Stimulated activated CD4-positive, alpha-beta T cell treated with anti-CD3 and anti-CD28 coated beads, TNF-alpha, amount 100 ng/mL, for 24 hours (primary cell): ENCODE measurements around the gene AHCY.
A peak's percentile ranks its signal among the peaks of the same experiment; 100 is the strongest.

Experiments used
- DNase-seq, 3 experiments: peaks; one replicate each; pipeline ENCODE4 v3.0.0-alpha.2; 2020; ENCODE audit warnings: low read depth in 3 of 3

The AHCY gene

DNA sequence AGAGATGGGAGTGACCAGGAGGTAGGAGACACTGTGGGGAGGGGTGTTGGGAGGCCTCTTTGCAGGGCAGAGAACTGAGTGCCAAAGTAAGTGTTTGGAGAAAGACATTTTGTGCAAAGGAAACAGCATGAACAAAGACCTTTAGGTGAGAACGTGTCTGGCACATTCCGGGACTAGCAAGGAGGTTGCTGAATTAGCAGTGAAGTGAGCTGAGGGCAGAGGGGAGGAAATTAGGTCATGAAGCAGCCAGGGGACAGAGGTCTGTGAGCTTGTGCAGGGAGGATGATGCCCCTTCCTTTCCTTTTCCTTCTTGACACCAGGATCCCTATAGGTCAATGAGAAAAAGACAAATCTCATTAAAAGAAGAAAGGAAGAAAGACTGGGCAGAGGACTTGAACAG lies 21.4 kb upstream of the AHCY start:
- DNase-seq: no peak

DNA sequence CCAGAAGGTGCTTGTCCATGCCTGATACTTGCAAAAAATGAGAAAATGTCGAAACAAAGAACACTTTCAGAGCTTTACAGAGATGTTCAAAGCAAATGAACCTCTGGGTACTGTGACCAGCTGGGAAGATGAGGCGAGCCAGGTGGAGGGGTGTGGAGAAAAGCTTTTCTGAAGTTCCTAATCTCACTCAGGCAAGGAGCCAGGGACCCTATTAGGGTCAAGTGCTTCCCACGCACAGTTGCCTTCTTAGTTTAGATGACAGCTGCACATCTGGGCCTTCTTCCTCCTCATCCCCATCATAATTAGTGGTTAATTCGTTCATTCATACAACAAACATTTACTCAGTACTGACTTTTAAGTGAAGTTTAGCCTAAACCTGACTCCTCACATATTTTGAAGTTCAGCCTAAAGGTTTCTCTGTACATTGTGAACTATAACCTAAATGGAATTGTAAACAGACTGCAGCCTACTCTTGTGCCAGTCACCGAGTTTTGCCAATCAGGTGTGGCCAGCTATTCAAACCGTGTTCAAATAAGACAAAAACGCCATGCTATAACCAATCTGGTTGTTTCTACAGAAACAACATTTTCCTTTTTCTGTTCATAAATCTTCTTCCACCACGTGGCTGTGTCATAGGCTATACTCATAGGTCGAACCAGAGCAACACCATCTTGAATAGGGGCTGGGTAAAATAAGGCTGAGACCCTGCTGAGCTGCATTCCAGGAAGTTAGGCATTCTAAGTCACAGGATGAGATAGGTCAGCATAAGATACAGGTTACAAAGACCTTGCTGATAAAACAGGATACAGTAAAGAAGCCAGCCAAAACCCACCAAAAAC lies 19.3 kb upstream of the AHCY start:
- DNase-seq: no peak

DNA sequence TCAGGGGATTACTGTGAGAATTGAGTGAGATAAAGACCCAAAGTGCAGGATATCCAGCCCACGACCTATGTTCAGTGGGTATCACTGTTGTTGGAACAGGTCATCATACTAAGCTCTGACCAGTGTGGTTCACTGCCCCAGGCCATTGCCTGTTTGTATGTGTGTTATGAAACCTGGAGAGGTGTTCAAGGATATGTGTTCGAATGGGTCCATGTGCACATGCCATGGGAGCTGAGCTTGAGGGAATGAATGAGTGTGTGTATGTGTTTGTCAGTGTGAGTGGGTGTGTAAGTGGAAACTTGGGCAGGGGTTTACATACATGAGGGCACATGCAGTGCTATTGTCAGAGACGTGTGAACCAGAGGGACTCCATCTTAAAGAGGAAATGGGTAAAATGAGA lies 17.7 kb upstream of the AHCY start:
- DNase-seq: no peak

DNA sequence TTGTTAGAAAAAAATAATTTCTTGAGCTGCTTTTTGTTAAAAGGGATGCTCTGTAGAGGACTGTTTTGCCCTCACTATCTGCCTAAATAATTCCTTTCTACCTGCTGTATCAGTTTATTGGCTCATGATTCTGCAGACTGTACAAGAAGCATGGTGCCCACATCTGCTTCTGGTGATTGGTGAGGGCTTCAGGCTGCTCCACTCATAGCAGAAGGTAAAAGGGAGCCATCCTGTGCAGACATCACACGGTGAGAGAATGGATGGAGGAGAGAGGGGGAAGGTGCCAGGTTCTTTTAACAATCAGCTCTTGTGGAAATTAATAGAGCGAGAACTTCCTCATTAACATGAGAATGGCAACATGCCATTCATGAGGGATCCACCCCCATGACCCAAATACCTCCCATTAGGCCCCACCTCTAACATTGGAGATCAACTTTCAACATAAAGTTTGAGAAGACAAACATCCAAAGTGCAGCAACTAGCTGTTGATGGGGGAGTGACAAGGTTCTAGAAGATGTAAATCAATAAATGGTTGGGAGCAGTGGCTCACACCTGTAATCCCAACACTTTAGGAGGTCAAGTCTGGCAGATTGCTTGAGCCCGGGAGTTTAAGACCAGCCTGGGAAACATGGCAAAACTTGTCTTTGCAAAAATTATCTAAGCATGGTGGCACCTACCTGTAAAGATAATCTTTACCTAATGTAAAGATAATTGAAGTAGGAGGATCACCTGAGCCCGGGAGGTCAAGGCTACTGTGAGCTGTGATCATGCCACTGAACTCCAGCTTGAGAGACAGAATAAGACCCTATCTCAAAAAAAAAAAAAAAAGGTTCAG lies 15.7 kb upstream of the AHCY start:
- no peak for DNase-seq

DNA sequence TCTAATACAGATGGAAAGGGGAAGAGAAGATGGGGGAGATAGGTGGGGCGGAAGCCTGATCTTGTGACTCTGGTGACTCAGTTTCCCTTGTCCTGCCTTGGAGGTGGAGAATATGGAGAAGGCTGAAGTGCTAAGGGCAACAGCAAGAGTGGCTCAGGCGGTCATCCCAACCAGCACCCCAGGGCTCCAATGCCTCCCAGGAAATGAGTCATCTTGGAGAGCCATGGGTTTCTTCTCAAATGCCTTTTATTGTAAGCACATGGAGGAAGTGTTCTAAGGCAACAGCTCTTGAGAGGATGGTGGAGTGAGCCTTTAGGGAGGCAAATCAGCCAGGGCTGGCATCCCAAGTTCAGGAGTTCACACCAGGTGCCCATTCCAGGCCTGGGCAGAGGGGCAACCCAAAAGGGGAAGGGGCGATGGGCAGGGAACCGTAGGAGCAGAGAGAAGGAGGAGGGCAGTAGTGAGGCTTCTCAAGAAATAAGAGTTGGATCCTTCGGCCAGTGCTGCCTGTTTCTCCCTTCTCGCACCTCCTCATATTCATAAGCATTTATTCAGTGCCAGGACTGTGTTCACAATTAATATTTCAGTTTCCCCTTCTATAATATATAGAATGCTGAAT lies 13.2 kb upstream of the AHCY start:
- DNase-seq: no peak

DNA sequence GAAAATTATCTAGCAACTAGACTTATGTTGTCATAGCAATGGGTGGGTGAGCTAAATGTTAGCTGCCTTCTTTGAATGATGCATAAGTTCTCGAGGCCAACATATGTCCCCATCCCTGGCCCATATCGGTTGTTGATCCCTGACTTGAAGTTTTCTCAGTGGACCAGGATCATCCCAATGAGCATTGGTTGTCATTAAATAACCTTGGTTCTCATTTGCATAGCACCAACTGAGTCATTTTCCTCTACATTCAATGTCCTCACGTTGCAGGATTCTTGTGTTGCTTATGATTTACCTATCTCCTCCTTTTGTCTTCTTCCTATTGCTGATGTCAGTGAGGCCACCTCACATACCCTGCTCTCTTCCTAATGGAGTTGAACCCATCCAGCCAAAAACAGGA lies 12.1 kb upstream of the AHCY start:
- DNase-seq: no peak

DNA sequence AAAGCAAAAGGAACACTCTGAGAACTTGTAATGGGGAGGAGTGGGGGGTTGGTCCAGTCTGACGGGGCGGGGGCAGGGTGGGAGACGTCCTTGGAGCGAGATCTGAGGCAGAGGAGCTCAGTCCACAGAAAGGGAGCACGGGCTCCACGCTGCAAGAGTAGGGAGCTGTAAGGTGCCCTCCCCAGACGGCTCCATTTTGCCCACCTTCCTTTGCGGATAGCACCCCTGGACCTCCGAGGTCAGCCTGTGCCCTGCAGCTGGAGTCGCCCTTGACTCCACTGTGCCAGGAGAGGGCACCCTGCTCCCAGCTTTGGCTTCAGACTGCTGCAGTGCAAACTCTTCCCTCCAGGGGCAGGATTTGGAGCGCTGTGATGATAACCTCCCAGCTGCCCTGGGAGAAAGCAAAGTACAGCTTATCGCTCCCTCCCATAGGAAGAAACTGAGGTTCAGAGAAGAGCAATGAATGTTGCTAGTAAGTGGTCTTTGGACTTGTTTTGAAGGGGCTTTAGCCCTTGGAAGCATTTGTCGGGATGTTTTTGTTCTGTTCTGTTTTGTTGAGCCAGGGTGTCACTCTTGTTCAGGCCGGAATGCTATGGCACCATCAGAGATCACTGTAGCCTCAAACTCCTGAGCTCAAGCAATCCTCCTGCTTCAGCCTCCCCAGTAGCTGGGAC lies 9.5 kb upstream of the AHCY start:
- DNase-seq: peak; percentile 74 to 85 (median 80)

DNA sequence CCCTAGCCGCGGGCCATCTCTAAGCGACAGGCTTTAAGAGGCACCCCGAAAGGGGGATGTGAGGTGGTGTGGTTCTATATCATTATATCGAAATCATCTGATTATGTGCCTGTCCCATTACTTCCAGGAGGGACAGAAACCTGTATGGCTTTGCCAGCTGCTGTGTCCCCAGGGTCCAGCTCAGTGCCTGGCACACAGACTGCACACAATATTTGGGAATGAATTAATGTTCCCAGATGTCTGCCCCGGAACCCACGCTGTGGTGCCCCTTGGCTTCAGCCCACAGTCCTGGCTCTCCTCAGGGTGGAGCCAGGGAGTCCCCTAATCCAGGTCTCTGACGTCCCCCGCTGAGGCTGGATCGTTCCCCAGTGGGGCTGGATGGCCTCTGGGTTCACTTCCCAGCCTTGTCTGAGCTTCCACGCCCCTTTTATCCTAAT lies 8.9 kb upstream of the AHCY start:
- no peak for DNase-seq

DNA sequence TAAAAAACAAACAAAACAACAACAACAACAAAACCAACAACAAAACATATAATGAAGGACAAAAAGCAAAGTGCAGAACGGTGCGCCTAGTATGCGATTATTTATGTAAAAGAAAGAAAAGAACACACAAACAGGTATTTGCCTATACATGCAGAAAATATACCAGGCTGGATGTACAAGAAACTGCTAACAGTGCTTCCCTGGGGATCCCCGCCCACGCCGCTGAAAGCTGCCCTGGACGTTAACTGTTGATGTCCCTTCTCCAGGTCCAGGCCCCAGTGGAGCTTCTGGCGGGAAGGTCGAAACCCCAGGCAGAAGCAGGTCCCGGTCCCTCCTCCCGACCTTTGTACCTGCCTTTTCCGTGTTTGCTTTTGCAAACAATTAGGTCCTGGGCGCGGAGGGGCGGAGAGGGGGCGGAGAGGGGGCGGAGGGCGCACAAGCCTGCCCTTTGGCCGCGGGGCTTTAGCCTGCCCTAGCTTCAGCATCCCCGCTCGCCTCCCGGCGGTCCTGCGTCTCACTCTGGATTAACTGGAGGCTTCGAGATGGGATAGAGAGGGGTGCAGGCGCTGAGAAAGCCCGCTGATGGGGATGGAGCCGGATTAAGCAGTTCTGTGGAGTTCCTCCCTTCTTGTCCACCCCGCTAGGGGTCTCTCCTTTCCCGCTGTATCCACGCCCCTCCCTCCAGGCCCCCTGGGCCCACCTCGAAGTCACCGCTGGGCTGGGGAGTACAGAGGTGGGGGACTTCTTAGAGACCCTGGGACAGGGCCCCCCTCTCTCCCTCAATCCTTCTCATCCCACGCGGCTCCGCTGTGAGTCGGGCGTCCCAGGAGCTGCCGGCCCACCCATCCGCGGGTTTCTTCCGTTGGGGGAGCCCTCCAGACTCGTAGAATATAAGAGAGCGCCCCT lies 8.2 kb upstream of the AHCY start:
- DNase-seq: no peak

DNA sequence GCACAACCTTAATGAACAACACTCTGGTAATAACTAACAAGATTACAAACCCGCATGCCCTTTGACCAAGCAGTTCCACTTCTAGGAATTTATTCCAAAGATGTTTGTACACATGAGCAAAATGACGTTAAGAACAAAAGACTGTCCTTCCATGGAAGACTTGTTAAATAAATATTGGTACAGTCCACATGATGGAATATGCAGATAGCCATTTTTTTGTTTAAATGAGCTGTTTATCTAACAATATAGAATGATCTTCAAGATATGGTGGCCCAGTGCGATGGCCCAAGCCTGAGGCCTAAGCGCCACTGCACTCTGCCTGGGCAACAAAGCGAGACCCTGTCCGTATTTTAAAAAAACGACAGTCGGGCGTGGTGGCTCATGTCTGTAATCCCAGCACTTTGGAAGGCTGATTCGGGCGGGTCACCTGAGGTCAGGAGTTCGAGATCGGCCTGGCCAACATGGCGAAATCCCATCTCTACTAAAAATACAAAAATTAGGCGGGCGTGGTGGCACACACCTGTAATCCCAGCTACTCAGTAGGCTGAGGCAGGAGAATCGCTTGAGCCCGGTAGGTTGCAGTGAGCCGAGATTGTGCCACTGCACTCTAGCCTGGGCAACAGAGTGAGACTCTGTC lies 7.4 kb upstream of the AHCY start:
- DNase-seq: no peak

DNA sequence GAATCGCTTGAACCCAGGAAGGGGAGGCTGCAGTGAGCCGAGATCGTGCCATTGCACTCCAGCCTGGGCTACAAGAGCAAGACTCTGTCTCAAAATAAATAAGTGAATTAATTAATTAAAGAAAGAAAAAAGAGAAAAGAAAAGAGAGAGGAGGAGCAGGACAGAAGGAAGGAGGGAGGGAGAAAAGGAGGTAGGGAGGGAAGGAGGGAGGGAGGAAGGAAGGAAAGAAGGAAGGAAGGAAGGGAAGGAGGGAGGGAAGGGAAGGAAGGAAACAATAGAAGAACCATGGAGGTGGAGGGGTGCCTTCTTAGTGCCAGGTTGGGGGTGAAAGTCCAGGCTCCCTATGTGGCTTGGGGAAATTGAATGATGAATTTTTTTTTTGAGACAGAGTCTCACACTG lies 6.5 kb upstream of the AHCY start:
- DNase-seq: no peak

DNA sequence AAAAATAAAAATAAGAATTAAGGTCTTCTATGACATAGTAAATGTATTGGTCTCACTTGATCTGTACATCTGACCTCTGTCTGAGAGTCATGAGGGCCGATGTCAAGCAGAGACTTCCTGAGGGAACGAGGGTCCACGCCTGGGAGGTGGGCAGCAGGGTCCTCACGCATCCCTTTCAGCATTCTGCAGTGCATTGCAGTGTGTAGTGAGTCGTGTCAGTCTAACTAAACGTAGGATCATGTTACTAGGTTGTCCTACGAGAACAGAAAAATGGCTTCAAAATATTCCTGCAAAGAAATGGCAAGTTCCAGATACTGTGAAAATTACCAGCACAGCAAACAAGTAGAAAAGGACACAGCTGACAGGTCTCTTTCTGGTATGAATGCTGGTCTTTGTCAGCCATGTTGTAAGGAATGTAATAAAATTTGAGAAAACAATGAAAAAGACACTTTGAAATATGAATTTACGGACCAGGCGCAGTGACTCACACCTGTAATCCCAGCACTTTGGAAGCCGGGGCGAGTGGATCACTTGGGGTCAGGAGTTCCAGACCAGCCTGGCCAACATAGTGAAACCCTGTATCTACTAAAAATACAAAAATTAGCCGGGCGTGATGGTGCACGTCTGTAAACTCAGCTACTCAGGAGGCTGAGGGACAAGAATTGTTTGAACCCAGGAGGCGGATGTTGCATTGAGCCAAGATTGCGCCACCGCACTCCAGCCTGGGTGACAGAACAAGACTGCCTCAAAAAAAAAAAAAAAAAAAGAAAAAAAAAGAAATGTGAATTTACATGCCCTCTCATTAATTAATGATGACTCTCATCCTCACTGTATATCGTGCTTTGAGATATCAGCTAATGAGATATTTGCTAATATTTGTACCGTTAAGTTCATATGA lies 2.4 kb upstream of the AHCY start:
- no peak for DNase-seq

DNA sequence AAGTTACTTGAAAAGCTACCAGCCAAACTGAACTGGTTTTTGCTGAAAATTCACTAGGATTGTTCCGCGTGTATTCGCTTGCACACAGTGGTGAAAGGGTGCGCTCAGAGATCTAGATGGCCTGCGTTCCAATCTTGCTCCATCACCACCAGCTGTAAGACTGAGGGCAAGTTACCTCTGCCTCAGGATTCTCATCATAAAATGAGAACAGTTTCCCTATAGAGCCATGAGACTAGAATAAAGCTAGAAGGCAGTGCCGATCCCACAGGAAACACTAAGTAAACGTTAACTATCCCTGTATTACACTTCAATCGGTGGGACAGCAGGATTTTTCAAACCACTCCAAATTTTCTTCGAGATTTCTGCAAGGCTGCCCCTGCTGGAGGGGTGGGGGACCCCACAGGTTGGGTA lies 838 bp downstream of the AHCY start:
- no peak for DNase-seq

DNA sequence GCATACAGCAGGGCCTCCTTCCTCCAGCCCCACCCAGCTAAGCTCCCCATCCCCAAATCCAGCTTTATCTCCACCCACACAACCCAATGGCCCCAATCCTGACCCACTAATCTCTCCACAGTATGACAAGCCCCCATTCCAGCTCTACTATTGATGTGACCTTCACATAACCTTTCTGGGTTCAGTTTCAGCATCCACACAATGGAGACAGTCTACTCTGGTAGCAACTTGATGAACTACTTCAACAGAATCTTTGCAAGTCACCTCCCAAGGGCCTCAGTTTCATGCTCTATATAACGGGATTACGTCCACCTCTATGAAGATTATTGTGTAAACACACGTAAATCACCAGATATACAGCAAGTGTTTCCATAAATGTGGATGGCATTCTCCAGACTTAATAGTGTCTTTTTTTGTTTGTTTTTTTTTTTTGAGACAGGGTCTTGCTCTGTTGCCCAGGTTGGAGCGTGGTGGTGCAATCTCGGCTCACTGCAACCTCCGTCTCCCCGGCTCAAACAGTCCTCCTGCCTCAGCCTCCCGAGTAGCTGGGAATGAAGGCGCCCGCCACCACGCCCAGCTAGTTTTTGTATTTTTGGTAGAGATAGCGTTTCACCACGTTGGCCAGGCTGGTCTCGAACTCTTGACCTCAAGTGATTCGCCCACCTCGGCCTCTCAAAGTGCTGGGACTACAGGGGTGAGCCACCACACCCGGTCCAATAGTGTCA lies 1.4 kb downstream of the AHCY start:
- DNase-seq: no peak

DNA sequence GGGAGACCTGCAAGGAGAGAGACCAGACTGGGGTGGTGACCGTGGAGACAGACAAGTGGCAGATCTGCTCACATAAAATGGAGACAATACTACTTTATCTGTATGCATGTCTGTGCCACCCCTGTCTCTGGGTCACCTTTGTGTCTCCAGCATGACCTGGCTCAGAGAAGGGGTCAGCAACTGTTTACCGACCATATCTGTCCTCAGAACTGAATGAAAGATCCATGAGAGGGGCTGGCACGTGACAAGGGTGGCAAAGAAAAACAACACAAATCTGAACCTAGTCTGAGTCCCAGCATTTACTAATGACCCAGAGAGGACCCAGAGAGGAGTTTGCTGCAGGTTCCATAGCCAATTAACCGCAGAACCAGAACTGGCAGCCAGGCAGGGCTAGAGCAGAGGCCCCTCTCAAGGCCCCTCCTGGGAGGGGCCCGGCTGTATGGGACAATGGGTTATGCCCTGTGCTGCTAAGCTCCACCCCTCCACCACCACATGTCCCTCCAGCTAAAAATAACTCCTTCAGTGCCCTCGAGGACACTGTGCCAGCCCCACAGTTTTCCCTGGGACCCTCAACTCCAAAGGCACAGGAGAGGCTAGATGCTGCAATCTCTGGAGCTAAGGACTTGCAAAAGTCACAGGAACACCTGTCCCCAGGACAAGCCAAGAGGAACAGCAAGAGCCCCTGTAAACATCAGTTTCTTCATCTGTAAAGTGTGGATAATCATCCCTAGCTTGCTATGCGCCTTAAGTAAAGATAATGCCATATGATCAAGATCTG lies 2.2 kb downstream of the AHCY start:
- DNase-seq: no peak

DNA sequence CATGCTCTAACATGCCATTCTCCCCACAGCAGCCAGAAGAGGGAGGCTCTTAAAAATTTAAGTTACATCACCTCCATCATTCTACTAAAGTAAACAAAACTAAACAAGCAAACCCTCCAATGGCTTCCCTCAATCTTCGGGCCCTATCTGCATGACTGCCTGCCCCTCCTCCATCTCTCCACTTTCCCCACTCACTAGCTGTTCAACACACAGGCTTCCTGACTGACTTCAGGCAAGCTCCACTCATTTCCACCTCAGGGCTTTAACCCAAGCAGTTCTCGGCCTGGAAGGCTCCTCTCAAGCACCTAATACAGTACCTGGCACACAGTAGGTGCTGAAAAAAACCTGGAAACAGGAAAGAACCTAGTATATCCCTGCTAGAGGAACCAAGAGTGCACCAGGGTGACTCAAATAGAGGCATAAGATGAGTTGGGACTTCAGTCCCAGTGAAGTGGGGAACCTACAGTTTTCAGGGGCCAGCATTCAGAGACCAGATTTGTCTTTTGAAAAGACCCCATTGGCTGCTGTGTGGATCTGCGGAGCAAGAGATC lies 2.8 kb downstream of the AHCY start:
- DNase-seq: no peak

DNA sequence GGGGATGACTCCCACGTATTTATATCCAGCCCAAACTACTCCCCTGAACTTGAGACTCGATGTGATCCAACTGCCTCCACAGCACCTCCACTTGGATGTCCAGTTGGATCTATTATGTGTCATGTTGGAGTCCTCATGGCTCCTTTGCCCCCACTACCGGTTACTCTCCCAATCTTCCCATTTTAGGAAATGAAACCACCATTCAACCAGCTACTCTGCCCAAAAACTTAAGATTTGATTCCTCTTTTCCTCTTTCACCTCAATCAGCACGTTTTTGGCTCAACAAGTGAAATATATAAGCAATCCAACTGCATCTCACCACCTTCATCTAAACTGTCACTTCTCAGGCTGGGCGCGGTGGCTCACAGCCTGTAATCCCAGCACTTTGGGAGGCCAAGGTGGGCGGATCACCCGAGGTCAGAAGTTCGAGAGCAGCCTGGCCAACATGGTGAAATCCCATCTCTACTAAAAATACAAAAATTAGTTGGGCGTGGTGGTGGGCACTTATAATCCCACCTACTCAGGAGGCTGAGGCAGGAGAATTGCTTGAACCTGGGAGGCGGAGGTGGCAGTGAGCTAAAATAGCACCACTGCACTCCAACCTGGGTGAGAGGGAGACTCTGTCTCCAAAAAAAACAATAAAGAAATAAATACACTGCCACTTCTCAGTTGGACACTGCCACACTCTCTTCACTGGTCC lies 3.4 kb downstream of the AHCY start:
- no peak for DNase-seq
